HFF-Myc (cell line): ENCODE data around the gene CHMP4B.

Experiments
- DNase-seq: peaks from one replicate; pipeline ENCODE4 v3.0.0-alpha.2; 2011; ENCODE audit warnings: low read depth; ENCODE audit errors: extremely low read depth
- H3K4me3 ChIP-seq: replicated peaks from 2 replicates; pipeline ENCODE4 v1.5.1; 2011; ENCODE audit warnings: low read depth, mild to moderate bottlenecking, control low read depth, low read length
- TF ChIP-seq, protein P1 (sequence below): IDR thresholded peaks from 2 replicates; pipeline ENCODE4 v1.5.1; 2012; ENCODE audit warnings: mild to moderate bottlenecking, low read depth, low read length, control low read depth; ENCODE audit errors: missing control alignments

CHMP4B gene

DNA sequence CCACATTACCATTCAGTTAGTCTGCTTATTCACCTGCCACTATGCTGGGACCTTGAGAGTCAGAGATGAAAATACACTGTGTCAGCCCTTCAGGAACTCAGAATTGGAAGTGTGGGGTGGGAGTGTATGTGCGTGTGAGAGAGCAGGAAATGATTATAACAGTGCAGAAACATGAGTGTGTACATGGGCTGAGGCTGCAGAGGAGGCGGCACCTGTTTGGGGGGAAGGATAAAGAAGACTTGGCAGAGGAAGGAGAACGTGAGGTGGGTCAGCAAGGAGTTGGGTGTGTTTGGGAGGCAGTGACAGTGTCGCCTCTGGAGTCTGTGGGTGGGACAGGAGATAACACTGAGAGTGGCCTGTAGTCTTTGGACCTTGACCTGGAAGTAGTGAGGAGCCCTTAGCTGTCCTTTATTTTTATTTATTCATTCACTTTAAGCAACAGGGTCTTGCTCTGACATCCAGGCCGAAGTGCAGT, 3.1 kb downstream of the CHMP4B start:
- no peak for DNase-seq
- TF ChIP-seq, protein P1, sequence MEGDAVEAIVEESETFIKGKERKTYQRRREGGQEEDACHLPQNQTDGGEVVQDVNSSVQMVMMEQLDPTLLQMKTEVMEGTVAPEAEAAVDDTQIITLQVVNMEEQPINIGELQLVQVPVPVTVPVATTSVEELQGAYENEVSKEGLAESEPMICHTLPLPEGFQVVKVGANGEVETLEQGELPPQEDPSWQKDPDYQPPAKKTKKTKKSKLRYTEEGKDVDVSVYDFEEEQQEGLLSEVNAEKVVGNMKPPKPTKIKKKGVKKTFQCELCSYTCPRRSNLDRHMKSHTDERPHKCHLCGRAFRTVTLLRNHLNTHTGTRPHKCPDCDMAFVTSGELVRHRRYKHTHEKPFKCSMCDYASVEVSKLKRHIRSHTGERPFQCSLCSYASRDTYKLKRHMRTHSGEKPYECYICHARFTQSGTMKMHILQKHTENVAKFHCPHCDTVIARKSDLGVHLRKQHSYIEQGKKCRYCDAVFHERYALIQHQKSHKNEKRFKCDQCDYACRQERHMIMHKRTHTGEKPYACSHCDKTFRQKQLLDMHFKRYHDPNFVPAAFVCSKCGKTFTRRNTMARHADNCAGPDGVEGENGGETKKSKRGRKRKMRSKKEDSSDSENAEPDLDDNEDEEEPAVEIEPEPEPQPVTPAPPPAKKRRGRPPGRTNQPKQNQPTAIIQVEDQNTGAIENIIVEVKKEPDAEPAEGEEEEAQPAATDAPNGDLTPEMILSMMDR = no peak
- no peak overlapping the region for H3K4me3 ChIP-seq

DNA sequence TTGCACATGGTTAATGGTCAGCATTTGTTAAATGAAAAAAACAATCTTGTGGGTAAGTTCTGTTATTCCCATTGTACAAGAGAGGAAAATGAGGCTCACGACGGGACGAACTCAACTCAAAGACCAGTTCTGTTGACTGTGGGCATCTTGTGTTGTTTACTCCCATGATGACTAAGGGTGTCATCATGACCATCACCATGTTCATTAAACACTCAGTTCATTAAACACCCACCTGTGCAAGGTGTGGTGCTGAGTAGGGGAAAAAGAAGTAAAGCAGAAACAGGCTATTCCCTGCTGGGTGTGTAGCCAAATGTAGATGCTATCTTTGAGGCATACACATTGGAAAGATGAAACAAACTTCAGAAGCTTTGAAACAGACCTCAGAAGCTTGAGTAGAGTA, 4.5 kb downstream of the CHMP4B start:
- H3K4me3 ChIP-seq = no peak overlapping the region
- DNase-seq = no peak
- TF ChIP-seq, protein P1 = no peak

DNA sequence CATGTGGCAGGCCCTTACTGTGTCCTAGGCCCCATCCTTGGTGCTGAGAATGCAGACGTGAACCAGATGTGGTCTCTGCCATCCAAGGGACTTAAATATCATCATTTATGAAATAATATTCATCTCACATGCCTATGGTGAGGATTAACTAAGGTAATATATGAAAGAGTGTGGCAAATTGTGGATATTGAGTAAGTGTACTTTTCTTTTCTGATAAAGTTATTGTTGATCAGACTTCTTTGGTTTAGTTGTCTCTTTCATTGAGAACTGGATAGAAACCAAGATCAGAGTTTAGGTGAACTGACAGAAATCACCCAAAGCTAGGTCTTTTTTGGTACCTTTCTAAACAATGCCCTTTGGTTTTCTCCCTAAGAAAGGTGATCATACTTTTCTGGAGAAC, 5.0 kb downstream of the CHMP4B start:
- H3K4me3 ChIP-seq = no peak overlapping the region
- TF ChIP-seq, protein P1 = no peak
- no peak for DNase-seq

DNA sequence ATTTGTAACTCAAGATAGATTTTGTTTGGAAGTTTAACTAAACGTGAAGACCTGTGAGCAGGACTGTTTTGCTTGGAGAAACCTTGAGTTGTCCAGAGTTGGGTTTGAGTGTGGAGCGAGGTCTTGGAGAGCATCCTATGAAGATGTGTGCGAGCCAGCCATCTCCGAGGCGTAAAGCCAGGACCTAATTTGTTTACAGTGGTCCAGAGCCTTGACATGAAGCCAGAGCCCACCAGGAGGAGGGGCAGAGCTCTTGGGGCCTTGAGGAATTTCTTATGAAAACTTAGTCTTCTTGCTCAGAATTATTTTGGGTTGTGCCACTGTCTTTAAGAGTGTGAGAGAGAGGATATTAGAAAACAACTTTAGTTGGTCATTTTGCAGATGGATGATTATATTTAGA, 6.3 kb downstream of the CHMP4B start:
- no peak for DNase-seq
- TF ChIP-seq, protein P1 = no peak

DNA sequence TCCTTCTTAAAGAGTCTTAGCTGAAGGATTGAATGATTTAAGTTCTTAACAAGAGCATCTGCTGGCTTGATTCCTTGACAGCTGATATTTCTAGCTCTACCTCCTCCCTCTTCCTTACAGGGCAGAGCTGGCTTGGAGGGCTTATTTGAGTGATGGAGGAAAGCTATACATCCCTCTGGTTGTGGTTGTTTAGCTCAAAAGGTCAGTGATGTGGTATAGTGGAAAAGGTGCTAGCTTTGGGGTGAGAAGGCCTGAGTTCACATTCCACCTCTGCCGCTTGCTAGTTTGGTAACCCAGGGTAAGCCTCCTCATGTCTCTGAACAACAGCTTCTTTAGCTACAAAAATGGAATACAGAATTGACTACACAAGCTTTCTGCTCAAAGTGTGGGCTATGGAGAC, 8.3 kb downstream of the CHMP4B start:
- TF ChIP-seq, protein P1 = no peak
- DNase-seq = no peak
- no peak overlapping the region for H3K4me3 ChIP-seq

More for the DNA sequence above, 6.3 kb downstream of the CHMP4B start:
- H3K4me3 ChIP-seq = no peak overlapping the region

DNA sequence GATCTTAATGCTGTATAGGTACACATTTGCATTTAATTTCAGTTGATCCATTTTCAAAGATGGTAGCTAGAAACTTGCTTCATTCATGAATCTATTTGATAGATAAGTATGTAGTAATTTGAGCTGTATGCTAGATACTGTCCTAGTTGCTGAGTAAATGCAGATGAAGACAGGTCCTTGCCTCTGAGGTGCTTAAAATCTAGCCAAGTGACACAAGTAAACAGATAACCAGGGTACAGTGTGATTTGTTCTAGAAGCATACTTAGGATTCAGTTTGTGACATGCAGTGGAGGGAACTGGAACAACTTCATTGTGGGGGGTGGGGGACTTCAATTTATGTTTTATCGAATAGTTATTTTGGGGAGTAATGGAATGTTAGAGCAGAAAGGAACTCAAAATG, 9.2 kb downstream of the CHMP4B start:
- no peak overlapping the region for H3K4me3 ChIP-seq
- TF ChIP-seq, protein P1 = no peak
- DNase-seq = no peak

DNA sequence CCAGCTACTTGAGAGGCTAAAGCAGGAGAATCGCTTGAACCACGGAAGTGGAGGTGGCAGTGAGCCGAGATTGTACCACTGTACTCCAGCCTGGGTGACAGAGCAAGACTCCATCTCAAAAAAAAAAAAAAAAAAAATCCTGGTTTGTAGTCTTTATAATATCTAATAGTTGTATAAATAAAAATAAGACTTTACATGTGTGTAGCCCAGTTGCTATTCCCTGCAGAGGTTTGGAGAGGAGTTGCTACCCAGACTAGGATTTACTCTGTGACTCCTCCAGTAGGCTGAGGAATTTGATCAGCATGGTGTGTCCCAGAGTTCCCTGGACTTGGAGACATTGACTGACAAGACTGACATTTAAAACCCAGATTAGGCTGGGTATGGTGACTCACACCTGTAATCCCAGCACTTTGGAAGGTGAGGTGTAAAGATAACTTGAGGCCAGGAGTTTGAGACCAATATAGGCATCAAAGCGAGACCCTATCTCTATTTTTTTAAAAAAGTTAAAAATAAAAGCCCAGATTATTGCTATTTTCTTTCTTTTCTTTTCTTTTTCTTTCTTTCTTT, 10.2 kb downstream of the CHMP4B start:
- TF ChIP-seq, protein P1 = no peak
- no peak overlapping the region for H3K4me3 ChIP-seq
- DNase-seq = no peak
